CD14-positive monocyte (primary cell): ENCODE data around the gene ZRANB1. TPM values are rescaled to one million over a fixed set of nuclear protein-coding genes. Genes with fewer than 3 reads are reported as not detected.

Source experiments
- DNase-seq, 3 donors: peaks; one replicate each; pipeline ENCODE4 v3.0.0-alpha.2; 2011 to 2022
- H2AFZ ChIP-seq: 2 replicates; pipeline ENCODE4 v1.6.0; 2012; ENCODE audit warnings: mild to moderate bottlenecking, low read depth, low read length, inconsistent platforms; ENCODE audit not compliant: insufficient read depth, poor library complexity, severe bottlenecking
- H3K27ac ChIP-seq, 2 donors: 1 replicate in 1 of 2; 2 replicates in 1 of 2; pipeline ENCODE4 v1.5.1; 2012 to 2013; ENCODE audit warnings: low read length in 2 of 2, control low read depth in 1 of 2, inconsistent platforms in 1 of 2, low read depth in 1 of 2, mild to moderate bottlenecking in 1 of 2
- H3K27me3 ChIP-seq, 2 donors: one replicate each; pipeline versions ENCODE4 v1.6.0 to v1.6.1; 2011 to 2013; ENCODE audit warnings: low read length in 2 of 2; ENCODE audit not compliant: control insufficient read depth in 2 of 2, insufficient read depth in 2 of 2
- H3K36me3 ChIP-seq, 2 donors: replicated peaks in 1 of 2; 1 replicate in 1 of 2; 2 replicates in 1 of 2; pipeline versions ENCODE4 v1.5.1 to v1.6.1; 2012 to 2013; ENCODE audit warnings: low read length in 2 of 2, control low read depth in 1 of 2, inconsistent platforms in 1 of 2, mild to moderate bottlenecking in 1 of 2; ENCODE audit not compliant: insufficient read depth in 2 of 2, control insufficient read depth in 1 of 2
- H3K4me1 ChIP-seq, 2 donors: 1 replicate in 1 of 2; 2 replicates in 1 of 2; pipeline versions ENCODE4 v1.5.1 to v1.6.1; 2012 to 2013; ENCODE audit warnings: low read length in 2 of 2, control low read depth in 1 of 2, inconsistent platforms in 1 of 2, mild to moderate bottlenecking in 1 of 2, moderate library complexity in 1 of 2; ENCODE audit not compliant: insufficient read depth in 2 of 2, control insufficient read depth in 1 of 2
- H3K4me2 ChIP-seq: replicated peaks from 2 replicates; pipeline ENCODE3; 2012; ENCODE audit warnings: low read length, moderate library complexity, mild to moderate bottlenecking; ENCODE audit not compliant: poor library complexity, severe bottlenecking; ENCODE audit errors: extremely low read depth
- H3K4me3 ChIP-seq, 3 experiments: fragments of 200-600 bp in 1 of 3; sonication (generic) in 1 of 3; replicated peaks in 1 of 3; 1 replicate in 2 of 3; 2 replicates in 1 of 3; pipeline ENCODE4 v1.5.1; 2011 to 2013; ENCODE audit warnings: low read length in 3 of 3, mild to moderate bottlenecking in 3 of 3, control low read depth in 2 of 3, low read depth in 2 of 3, inconsistent platforms in 1 of 3, moderate library complexity in 1 of 3
- H3K79me2 ChIP-seq: 2 replicates; pipeline ENCODE4 v1.6.0; 2012; ENCODE audit warnings: mild to moderate bottlenecking, control low read depth, inconsistent platforms, low read length, moderate library complexity; ENCODE audit not compliant: insufficient read depth
- H3K9ac ChIP-seq: 2 replicates; pipeline ENCODE4 v1.6.0; 2017; ENCODE audit warnings: low read length, mild to moderate bottlenecking; ENCODE audit not compliant: insufficient read depth, poor library complexity, severe bottlenecking
- H3K9me3 ChIP-seq, 2 donors: replicated peaks in 1 of 2; 1 replicate in 1 of 2; 2 replicates in 1 of 2; pipeline versions ENCODE4 v1.5.1 to v1.6.1; 2012 to 2013; ENCODE audit warnings: low read length in 2 of 2, control low read depth in 1 of 2; ENCODE audit not compliant: control insufficient read depth in 1 of 2, insufficient read depth in 1 of 2
- H4K20me1 ChIP-seq: 2 replicates; pipeline ENCODE4 v1.6.0; 2012; ENCODE audit warnings: mild to moderate bottlenecking, low read length, control low read depth, moderate library complexity; ENCODE audit not compliant: insufficient read depth
- H3K27ac Mint-ChIP-seq, 7 donors: one replicate each; pipeline ENCODE4 v1.8.0; 2020; ENCODE audit warnings: mild to moderate bottlenecking in 7 of 7, mixed read lengths in 7 of 7, moderate library complexity in 6 of 7, inconsistent platforms in 2 of 7
- H3K27me3 Mint-ChIP-seq, 3 donors: one replicate each; pipeline ENCODE4 v1.8.0; 2021 to 2022; ENCODE audit warnings: low read depth in 3 of 3, mild to moderate bottlenecking in 3 of 3, mixed read lengths in 3 of 3, moderate library complexity in 3 of 3, inconsistent platforms in 1 of 3
- H3K36me3 Mint-ChIP-seq, 2 donors: one replicate each; pipeline ENCODE4 v1.8.0; 2020; ENCODE audit warnings: mixed read lengths in 2 of 2, inconsistent platforms in 1 of 2, mild to moderate bottlenecking in 1 of 2
- H3K4me1 Mint-ChIP-seq: one replicate; pipeline ENCODE4 v1.8.0; 2020; ENCODE audit warnings: mild to moderate bottlenecking, mixed read lengths
- H3K4me3 Mint-ChIP-seq, 2 donors: one replicate each; pipeline ENCODE4 v1.8.0; 2020; ENCODE audit warnings: mild to moderate bottlenecking in 2 of 2, mixed read lengths in 2 of 2, moderate library complexity in 1 of 2
- H3K9me3 Mint-ChIP-seq, 7 donors: one replicate each; pipeline ENCODE4 v1.8.0; 2020 to 2022; ENCODE audit warnings: mixed read lengths in 7 of 7, mild to moderate bottlenecking in 6 of 7, moderate library complexity in 6 of 7, inconsistent platforms in 2 of 7
- WGBS: methylation state at CpG from one replicate; pipeline ENCODE4 v1.1.5; 2013; ENCODE audit warnings: missing lambda C conversion rate; ENCODE audit not compliant: insufficient coverage; 5-methylcytosine and 5-hydroxymethylcytosine counted together
- intact Hi-C, 2 donors: fragments of 100-400 bp; cut with micrococcal nuclease; formaldehyde crosslinking; loops; one replicate each; pipeline versions ENCODE4 v1.15.0 to v1.15.1; 2023
- polyA plus RNA-seq, 3 donors: library from polyadenylated mRNA; depleted of rRNA in 1 of 3; unstranded in 2 of 3; stranded (reverse) in 1 of 3; fragments of 300-500 nt in 2 of 3; fragments of >200 nt in 1 of 3; fragmentation: Illumina TruSeq in 2 of 3; gene quantifications; 1 replicate in 2 of 3; 2 replicates in 1 of 3; pipeline ENCODE4 v1.2.3, GENCODE V29; 2012 to 2021
- TF ChIP-seq, protein P1 (sequence below): fragments of 200-600 bp; IDR thresholded peaks from one replicate; pipeline ENCODE4 v1.8.0; 2022; ENCODE audit warnings: antibody characterized with exemption, mild to moderate bottlenecking

ZRANB1 gene
- polyA plus RNA-seq, 3 donors, result 2.7 to 5.6 (median 3.1) TPM

DNA sequence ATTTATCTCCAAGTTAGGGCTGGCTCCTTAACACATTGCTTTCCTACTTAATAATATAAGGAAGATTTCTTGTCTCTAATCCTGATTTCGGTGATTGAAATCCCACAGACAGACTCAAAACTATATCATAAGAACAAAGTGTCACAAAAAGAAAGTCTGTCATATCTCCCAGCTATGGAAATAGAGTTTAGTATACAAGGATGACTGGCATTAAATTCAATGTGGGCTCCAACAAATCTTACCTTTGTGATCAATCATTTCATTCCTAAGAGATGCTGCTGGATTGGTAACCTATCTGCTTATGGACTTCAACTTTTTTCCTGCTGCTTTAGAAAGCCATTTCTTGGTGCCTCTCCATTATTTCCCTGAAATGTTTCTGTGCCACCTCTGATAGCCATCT, 39.5 kb upstream of the ZRANB1 start:
- H3K9me3 ChIP-seq, result no peaks in the 10 kb centered on the region
- Mint-ChIP-seq H3K27me3 (peaks cover 7 to 15% (median 10%) of the 10 kb centered on the region in 3 donors), H3K36me3 (no peaks in the 10 kb centered on the region), H3K4me1 (peaks cover 3% of the 10 kb centered on the region), H3K4me3 (no peak overlapping the region), H3K27ac (no peak overlapping the region), H3K9me3 (no peaks in the 10 kb centered on the region)
- H3K36me3 ChIP-seq, result no peaks in the 10 kb centered on the region
- H3K4me3 ChIP-seq, result no peak overlapping the region
- no peaks in the 10 kb centered on the region for H3K27me3 ChIP-seq
- no peaks in the 10 kb centered on the region for H4K20me1 ChIP-seq
- no peak overlapping the region for H3K9ac ChIP-seq
- intact Hi-C loops, result no loop called here
- no peak for DNase-seq
- no peaks in the 10 kb centered on the region for H3K79me2 ChIP-seq
- no peak overlapping the region for H3K27ac ChIP-seq
- no CpG with 5 or more reads among the region's 1 CpG for WGBS
- TF ChIP-seq, protein P1, sequence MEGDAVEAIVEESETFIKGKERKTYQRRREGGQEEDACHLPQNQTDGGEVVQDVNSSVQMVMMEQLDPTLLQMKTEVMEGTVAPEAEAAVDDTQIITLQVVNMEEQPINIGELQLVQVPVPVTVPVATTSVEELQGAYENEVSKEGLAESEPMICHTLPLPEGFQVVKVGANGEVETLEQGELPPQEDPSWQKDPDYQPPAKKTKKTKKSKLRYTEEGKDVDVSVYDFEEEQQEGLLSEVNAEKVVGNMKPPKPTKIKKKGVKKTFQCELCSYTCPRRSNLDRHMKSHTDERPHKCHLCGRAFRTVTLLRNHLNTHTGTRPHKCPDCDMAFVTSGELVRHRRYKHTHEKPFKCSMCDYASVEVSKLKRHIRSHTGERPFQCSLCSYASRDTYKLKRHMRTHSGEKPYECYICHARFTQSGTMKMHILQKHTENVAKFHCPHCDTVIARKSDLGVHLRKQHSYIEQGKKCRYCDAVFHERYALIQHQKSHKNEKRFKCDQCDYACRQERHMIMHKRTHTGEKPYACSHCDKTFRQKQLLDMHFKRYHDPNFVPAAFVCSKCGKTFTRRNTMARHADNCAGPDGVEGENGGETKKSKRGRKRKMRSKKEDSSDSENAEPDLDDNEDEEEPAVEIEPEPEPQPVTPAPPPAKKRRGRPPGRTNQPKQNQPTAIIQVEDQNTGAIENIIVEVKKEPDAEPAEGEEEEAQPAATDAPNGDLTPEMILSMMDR, result no peak
- no peaks in the 10 kb centered on the region for H3K4me1 ChIP-seq
- H3K4me2 ChIP-seq, result no peak overlapping the region
- no peak overlapping the region for H2AFZ ChIP-seq

DNA sequence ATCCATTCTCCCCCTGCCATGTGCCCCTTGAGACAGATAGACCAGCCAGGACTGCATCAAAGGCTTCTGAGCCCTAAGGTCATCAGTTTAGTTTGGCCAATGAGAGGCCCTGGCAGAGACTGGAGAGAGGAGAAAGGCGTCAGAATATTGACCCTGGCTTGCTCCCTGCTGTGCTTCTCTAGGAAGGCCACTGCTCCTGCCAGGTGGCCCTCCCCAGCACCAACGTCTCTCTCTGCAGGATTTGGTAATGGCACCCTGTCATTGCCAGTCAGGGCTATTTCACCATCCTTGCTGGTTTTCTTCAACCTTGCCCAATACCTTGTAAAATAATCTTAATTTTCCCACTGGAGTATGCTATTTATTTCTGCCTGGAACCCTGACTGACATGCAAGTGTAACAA, 38.8 kb upstream of the ZRANB1 start:
- no peak overlapping the region for H2AFZ ChIP-seq
- H3K27me3 ChIP-seq, result no peaks in the 10 kb centered on the region
- 20% methylated on average over 1 of the region's 2 CpGs for whole genome bisulfite sequencing
- TF ChIP-seq, protein P1, result no peak
- H3K79me2 ChIP-seq, result no peaks in the 10 kb centered on the region
- Mint-ChIP-seq H3K27ac (no peak overlapping the region), H3K9me3 (no peaks in the 10 kb centered on the region), H3K4me3 (no peak overlapping the region), H3K36me3 (no peaks in the 10 kb centered on the region), H3K4me1 (peaks cover 3% of the 10 kb centered on the region), H3K27me3 (peaks cover 5 to 14% (median 8%) of the 10 kb centered on the region in 3 donors)
- H3K27ac ChIP-seq, result no peak overlapping the region
- H4K20me1 ChIP-seq, result no peaks in the 10 kb centered on the region
- DNase-seq, result no peak
- no peaks in the 10 kb centered on the region for H3K9me3 ChIP-seq
- no peak overlapping the region for H3K9ac ChIP-seq
- H3K4me1 ChIP-seq, result no peaks in the 10 kb centered on the region
- H3K4me2 ChIP-seq, result no peak overlapping the region
- no peaks in the 10 kb centered on the region for H3K36me3 ChIP-seq
- intact Hi-C loops, result no loop called here
- H3K4me3 ChIP-seq, result no peak overlapping the region
